ENCODE data around the gene TNS4.
"Not testable (repeated sequence)": the region's sequence is repeated elsewhere in the genome, so short reads cannot be mapped to it uniquely, and the experiment has no call there.

Gene TNS4, protein sequence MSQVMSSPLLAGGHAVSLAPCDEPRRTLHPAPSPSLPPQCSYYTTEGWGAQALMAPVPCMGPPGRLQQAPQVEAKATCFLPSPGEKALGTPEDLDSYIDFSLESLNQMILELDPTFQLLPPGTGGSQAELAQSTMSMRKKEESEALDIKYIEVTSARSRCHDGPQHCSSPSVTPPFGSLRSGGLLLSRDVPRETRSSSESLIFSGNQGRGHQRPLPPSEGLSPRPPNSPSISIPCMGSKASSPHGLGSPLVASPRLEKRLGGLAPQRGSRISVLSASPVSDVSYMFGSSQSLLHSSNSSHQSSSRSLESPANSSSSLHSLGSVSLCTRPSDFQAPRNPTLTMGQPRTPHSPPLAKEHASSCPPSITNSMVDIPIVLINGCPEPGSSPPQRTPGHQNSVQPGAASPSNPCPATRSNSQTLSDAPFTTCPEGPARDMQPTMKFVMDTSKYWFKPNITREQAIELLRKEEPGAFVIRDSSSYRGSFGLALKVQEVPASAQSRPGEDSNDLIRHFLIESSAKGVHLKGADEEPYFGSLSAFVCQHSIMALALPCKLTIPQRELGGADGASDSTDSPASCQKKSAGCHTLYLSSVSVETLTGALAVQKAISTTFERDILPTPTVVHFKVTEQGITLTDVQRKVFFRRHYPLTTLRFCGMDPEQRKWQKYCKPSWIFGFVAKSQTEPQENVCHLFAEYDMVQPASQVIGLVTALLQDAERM

DNA sequence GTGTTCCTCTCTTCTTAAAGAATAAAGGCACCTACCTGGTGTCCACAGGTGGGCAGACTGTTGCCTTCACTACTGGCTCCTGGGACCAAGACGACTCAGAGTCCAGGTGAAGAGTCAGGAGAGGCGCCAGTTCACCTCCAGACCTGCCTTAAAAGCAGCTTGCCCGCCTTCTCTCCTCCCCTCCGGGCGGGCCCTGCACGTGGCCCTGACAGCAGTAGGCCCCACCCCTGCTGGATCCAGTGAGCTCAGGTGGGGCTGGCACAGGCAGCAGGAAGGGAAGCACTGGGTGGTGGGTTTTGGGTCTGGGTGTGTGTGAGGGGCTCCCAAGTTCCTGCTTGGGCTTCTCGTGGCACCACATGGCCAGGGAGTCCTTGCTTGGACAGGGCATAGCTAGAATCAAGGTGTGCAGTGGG is at the start of gene TNS4:
Gene TNS4 (minus strand): TSS at position 125 of the 413 bp plus-strand sequence. CDS start 5,198 bp downstream, outside the sequence.
- no peak for DNase-seq (ENCODE audit: low read depth)

GRCh38 chr17:40550608-40551007 is 49.2 kb upstream of the TNS4 start:
- DNase-seq (ENCODE audit: low read depth) = no peak

- DNase-seq (ENCODE audit: low read depth) = no peak
Observed at GRCh38 chr17:40548982-40549685, 47.7 kb upstream of the TNS4 start.

DNA sequence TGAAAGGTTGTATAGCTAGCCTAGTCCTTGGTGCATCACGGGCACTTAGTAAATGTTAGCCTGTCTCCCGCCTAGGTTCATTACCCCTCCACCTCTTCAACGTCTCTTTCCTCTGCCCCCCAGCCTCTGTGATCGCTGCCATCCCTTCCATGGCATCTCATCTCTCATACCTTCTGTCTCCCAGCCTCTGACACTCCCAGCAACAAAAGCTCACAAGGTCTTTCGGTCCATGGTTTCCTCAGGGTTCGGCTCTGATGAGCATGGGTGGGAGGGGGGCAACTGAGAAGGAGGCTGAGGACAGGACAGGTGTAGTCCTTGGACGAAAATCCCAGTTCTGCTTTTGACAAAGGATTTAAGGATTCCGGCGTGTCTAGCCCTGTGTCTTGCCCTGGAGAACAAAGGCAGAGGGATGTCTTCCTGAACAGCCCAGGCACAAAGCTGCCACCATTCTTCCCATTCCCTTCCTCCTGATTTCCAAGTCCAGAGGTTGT is 47.1 kb upstream of the TNS4 start:
- DNase-seq (ENCODE audit: low read depth) = no peak

GRCh38 chr17:40547785-40548478 is 46.5 kb upstream of the TNS4 start:
- DNase-seq (ENCODE audit: low read depth) = no peak

DNA sequence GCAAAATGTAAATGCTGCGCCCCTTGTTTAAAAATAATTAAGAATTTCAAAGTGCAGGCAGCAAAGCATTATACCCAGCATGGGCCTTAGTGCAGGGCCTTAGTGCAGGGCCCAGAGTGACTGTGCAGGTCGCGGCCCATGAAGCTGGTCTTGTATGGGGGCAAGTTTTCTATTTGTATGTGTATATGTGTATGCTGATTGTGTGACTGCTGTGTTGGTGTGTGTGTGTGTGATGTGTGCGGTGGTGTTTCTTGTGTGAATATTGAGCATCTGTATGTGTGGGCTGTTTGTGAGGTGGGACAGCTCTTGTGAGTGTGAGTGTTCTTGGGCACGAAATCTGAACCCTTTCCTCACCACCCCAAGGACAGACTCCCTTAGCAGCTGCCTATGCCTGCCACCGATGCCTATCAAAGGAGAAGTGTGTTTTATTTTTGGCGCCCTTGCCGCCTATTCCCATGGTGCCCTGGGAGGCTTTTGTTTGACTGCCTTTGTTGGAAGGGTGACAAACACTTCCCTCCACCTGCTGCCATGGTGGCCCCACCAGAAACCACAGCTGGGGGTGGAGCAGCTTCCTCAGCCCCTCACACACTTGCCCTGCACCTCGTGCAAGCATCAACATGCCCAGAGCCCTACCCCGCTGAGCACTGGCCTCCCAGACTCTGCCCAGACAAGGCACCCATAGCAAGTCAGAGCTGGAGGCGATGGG is 45.8 kb upstream of the TNS4 start:
- no peak for DNase-seq (ENCODE audit: low read depth)

- DNase-seq (ENCODE audit: low read depth) = not testable (repeated sequence)
Observed at GRCh38 chr17:40546497-40546896, 45.1 kb upstream of the TNS4 start.

DNA sequence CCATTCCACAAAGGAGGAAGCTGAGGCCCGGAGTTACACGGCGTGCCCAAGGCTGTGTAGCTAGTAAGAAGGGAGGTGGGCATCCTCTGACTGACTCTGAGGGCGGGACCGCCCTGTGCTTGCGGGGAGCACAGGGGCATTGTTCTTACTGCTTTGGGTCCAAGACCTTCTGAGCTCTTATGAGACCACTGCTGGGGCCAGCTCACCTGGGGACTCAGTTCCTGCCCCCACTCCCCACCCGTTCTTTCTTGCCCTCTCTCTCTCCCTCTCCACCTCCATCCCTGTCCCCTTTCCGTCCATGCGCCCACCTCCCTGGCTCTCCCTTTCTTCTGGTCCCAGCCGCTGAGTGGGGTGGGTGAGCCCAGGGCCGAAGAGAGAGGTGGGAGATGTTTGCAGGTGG is 44.2 kb upstream of the TNS4 start:
- DNase-seq (ENCODE audit: low read depth) = no peak

DNA sequence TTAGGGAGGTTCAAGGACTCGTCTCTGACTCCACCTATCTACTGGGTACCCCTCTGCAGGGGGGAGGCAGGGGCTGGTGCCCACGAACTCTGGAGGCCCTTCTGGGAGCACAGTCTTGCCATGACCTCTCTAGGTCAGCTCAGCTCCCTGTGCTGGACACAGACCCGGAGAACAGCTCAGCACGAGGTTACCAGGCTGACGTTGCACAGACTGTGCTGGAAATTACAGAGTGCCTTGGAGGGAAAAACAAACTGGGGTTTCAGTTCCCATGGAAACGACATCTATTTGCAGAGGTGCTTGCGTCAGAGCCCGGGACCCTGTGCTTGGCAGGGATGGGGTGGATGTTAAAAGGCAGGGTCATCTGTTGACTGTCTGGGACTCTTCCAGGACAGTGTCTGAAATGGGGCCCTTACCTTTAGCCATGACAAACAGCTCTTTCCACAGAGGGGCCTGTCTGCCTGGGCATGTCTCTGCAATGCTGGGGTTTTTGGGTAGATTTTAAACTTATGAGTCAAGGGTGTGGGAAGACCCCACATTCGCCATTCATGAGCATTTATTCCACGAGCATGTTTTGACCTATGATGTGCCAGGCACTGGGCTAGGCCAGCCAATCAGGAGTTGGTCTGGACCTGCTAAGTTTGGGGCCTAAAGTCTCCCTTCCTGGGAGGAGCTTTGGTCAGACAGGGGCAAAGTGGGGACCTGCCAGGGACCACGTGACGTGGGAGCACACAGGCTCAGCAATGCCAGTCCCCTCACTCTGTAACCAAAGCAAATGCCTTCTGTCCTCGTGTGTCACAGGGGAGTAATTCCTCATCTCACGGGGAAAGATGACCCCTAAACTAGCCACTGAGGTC is 41.4 kb upstream of the TNS4 start:
- no peak for DNase-seq (ENCODE audit: low read depth)

GRCh38 chr17:40541873-40542557 is 40.6 kb upstream of the TNS4 start:
- DNase-seq (ENCODE audit: low read depth) = no peak

- no peak for DNase-seq (ENCODE audit: low read depth)
Observed at GRCh38 chr17:40541060-40541872, 39.8 kb upstream of the TNS4 start.

GRCh38 chr17:40540448-40540847 is 39.0 kb upstream of the TNS4 start:
- no peak for DNase-seq (ENCODE audit: low read depth)

GRCh38 chr17:40539711-40540411 is 38.4 kb upstream of the TNS4 start:
- no peak for DNase-seq (ENCODE audit: low read depth)

DNA sequence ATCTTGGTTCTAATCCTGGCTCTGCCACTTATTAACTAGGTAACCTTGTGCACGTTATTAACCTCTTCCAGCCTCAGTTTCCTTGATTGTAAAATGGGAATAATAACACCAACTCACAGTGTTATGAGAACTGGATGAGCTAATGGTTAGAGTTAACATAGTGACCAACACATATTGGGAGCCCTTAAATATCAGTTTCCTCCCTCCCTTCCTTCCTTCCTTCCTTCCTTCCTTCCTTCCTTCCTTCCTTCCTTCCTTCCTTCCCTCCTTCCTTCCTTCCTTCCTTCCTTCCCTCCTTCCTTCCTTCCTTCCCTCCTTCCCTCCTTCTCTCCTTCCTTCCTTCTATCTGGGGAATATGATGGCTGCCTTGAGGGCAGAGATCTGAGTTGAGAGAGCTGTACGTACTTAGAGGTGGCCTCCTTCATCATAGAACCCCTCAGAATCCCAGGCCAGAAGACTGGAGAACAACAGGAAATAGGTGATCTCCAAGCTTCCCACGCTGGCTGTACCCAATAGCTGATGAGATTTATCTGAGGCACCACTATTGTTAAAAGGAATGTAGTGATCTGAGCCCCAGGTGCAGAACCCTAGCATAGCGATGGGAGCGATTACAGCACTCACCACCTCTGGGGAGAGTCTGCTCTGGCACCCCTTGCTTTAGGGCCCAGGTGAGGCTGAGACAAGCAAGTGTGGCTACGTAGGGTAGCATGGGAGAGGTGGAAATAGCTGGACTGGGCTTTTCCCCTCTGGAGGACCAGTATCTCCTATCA is 37.7 kb upstream of the TNS4 start:
- no peak for DNase-seq (ENCODE audit: low read depth)

DNA sequence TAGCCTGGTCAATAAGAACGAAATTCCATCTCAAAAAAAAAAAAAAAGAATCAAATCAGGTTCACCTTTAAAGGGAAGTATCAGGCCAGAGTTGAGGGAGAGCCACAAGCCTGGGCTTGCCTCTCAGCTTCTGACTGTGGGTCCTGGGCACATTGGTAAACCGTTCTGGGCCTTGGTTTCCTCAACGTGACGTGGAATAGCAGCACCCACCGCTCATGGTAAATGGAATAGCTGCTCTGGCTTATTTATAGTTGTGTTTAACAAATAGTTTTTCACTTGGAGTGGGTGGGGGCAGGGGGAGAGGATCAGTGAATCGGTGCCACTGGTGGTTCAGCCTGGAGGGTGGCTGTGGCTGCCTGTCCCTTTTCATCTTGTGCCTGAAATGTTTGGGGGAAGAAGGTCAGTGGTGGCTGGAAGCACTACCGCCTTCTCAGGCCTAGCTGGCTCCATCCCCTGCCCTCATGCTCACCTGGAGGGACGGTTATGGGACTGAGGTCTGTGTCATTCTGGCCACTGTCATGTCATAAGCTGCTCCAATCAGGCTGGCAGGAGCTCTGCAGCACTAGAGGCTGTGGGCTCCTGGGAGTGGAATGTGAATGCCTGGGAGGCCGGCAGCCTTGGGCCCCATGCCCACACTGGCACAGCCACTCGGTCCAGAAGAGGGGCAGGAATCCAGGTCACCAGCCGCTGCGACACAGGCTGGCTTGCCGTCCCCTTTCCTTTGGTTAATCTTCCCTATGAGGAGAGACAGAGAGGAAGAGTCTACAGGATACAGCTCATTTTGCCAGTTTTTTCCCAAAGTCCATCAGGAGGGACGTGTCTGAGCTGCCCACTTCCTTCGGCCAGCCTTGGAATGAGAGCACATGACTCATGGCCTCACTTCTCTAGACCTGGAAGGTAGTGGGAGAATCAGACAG is 36.9 kb upstream of the TNS4 start:
- DNase-seq (ENCODE audit: low read depth) = no peak

All from HS-5 (cell line).